Testis (tissue), 2 donors: ENCODE data around the gene AMZ1.

Experiments used
- POLR2A ChIP-seq: fragments of 450-650 bp; IDR thresholded peaks from one replicate; pipeline ENCODE4 v1.6.1; 2017; ENCODE audit warnings: antibody characterized with exemption, mild to moderate bottlenecking, moderate library complexity
- TF ChIP-seq, protein P1 (sequence below), 3 experiments: fragments of 450-650 bp in 2 of 3; fragments of 200-600 bp in 1 of 3; sonication (generic) in 1 of 3; IDR thresholded peaks; one replicate each; pipeline ENCODE4 v1.5.1; 2016 to 2019; ENCODE audit warnings: antibody characterized with exemption in 3 of 3, mild to moderate bottlenecking in 2 of 3, moderate library complexity in 1 of 3

DNA sequence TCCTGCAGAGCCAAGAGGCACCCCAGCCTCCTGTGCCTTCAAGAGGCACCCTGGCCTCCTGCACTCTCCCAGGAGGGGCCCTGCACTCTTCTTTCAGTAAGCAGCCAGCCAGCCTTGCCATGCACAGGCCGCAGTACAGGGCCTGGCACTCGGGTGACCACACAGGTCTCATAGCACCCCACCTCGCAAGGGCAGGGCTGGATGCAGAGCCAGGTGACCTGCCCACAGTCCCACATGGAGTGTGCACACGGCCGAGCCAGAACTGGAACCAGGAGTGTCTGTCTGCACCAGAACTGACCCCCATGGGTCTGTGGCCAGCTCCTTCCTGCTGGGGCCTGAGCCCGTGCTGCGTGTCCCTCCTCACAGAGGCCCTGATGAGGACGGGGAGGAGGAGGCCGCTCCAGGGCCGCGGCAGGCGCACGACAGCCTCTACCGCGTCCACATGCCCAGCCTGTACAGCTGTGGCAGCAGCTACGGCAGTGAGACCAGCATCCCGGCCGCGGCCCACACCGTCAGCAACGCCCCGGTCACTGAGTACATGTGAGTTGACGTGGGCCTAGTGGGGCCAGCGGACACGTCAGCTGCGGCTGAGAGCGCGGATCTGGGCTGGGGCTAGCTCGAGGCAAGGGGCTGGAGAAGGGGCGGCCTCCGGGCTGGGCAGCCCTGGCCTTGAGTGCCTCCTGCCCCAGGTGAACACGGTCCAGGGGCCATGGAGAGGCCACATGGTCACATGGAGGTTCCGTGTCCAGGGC lies 29.9 kb upstream of the AMZ1 start:
- TF ChIP-seq, protein P1, sequence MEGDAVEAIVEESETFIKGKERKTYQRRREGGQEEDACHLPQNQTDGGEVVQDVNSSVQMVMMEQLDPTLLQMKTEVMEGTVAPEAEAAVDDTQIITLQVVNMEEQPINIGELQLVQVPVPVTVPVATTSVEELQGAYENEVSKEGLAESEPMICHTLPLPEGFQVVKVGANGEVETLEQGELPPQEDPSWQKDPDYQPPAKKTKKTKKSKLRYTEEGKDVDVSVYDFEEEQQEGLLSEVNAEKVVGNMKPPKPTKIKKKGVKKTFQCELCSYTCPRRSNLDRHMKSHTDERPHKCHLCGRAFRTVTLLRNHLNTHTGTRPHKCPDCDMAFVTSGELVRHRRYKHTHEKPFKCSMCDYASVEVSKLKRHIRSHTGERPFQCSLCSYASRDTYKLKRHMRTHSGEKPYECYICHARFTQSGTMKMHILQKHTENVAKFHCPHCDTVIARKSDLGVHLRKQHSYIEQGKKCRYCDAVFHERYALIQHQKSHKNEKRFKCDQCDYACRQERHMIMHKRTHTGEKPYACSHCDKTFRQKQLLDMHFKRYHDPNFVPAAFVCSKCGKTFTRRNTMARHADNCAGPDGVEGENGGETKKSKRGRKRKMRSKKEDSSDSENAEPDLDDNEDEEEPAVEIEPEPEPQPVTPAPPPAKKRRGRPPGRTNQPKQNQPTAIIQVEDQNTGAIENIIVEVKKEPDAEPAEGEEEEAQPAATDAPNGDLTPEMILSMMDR (IDR thresholded peaks at IDR 0.05), result no peak
- TF ChIP-seq POLR2A, result no peak
